Left forelimb (tissue), 1 donor: ENCODE results near the gene ZDHHC11B.
A peak's percentile ranks its signal among the peaks of the same experiment; 100 is the strongest.
"Not testable (repeated sequence)": the region's sequence is repeated elsewhere in the genome, so short reads cannot be mapped to it uniquely, and the experiment has no call there.

ENCODE experiments used
- DNase-seq: peaks from one replicate; pipeline ENCODE4 v3.0.0-alpha.2; 2018; ENCODE audit warnings: low spot score

ZDHHC11B gene

GRCh38 chr5:715636-716035 lies 68.9 kb downstream of the ZDHHC11B start:
- DNase-seq = not testable (repeated sequence)

DNA sequence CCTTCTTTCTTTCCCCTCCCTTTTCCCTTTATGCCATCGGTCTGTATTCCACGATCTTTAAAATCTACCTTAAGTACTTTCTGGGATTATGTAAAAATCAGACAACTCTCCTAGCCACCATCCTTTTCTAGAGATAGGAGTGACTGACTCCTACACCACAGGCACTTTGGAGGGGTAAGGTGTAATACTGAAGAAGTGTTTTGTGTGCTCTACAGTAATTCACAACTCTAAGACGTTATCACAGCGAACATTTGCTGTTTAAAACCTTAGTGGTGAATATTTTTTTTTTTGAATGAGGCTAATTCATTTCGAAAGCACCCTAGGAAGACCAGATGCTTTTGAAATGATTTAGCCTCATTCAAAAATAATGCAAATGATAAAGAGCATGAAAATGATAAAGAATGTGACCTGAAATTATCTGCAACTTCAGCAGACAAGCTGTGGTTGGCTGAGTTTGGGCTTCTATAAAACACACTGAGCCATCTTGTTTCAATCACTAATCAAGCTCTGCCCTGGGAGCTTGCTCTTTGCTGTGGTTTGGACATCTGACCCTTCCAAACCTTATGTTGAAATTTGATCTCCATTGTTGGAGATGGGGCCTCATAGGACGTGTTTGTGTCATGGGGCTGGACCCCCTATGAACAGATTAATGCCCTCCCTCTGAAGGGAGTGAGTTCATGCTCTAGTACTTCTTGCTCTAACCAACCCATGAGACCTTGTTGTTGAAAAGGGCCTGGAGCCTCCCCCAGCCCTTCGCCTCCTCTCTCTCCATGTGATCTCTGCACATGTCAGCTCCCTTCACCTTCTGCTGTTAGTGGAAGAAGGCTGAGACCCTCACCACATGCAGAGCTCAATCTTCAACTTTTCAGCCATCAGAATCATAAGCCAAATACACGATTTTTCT lies 70.1 kb downstream of the ZDHHC11B start:
- not testable (repeated sequence) for DNase-seq

- not testable (repeated sequence) for DNase-seq
These were observed 70.8 kb downstream of the ZDHHC11B start for GRCh38 chr5:713686-714085.

DNA sequence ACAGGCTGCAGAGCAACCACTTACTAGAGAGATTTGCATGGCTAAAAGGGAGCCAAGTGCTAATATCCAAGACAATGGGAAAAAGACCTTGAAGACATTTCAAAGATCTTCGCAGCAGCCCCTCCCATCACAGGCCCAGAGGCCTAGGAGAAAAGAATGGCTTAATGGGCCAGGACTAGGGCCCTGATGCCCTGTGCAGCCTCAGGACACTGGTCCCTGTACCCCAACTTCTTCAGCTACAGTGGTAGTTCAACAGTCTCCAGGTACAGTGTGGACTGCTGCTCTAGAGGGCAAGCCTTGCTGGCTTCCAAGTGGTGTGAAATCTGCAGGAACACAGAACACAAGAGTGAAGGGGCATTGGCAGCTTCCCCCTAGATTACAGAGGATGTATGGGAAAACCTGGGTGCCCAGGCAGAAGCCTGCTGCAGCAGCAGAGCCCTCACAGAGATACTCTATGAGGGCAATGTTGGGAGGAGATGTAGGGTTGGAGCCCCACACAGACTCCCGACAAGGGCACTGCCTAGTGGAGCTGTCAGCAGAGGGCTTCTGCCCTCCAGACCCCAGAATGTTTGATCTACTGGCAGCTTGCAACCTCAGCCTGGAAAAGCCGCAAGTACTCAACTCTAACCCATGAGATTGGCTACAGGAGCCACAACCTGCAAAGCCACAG lies 75.5 kb downstream of the ZDHHC11B start:
- DNase-seq = not testable (repeated sequence)

DNA sequence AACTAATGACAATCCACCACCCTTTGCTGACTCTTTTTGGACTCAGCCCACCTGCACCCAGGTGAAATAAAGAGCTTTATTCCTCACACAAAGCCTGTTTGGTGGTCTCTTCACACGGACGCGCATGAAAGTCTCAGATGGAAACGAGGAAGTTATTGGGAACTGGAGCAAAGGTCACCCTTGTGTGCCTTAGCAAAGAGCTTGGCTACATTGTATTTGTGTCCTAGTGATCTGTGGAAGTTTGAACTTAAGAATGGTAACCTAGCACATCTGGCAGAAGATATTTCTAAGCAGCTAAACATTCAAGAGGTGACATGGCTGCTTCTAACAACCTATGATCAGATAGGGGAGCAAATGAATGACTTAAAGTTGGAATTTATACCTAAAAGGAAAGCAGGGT lies 76.2 kb downstream of the ZDHHC11B start:
- DNase-seq = not testable (repeated sequence)

DNA sequence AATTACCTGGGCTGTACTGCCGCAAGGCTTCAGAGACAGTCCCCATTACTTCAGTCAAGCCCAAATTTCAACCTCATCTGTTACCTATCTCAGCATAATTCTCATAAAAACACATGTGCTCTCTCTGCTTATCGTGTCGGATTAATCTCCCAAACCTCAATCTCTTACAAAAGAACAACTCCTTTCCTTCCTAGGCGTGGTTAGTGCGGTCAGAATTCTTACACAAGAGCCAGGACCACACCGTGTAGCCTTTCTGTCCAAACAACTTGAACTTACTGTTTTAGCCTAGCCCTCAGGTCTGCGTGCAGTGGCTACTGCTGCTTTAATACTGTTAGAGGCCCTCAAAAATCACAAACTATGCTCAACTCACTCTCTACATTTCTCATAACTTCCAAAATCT lies 78.4 kb downstream of the ZDHHC11B start:
- not testable (repeated sequence) for DNase-seq

DNA sequence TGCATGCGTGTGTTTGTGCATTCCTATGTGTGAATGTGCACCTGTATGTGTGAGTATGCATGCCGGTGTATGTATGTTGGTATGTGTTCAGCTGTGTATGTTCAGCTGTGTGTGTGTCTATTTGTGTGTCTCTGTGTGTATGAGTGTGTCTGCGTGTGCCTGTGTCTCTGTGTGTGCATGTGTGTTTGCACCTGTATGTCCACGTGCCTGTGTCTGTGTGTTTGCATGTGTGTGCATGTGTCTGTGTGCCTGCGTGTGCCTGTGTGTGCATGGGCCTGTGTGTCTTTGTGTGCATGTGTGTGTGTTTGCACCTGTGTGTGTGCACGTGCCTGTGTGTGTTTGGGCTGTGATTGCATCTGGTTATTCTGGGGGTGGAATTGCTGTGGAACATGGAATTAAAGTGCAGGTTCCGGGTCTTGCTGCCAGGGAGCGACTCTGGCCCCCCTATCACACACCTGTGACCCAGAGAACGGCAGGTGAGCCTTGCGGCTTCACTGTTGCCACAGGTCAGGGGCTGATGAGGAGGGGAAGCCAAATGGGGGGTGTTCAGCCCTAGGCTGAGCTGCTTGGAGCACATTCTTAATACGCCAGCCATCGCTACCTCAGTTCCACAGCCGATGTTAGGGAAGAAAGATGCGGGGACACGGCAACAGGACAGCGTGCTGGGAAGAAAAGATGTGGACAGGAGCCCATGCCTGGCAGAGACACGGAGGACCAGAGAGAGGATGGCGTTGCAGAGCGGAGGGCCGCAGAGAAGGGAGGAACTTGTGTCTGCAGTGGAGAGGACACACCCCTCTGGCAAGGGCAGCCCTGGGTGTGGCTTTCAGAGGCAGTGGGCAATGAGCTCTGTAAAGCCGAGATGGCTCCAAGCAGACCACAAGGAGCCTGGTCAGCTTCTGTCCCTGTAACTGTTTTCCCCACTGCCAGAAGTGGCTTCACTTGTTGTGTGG lies 87.5 kb downstream of the ZDHHC11B start:
- peak; percentile 57 for DNase-seq

DNA sequence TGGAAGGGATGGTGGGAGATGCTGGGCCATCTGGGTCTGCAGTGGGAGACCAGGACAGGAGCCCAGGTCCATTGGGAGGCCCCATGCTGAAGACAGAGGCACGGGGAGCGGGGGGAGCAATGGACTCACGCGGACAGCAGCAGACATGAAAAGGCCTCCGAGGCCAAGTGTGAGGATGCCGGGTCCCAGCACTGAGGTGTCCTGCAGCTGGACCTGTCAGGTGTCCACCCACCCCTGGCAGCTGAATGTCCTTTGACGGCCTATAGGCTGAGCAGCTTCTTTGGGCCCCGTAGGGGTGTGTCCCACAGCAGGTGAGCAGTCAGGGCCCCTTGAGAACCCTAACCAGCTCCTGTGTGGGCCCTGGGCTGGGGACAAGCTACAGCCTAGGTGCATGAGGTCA lies 88.3 kb downstream of the ZDHHC11B start:
- DNase-seq = peak; percentile 58

- DNase-seq = peak; percentile 18
These were observed 89.1 kb downstream of the ZDHHC11B start for GRCh38 chr5:695475-695874.

- DNase-seq = peak; percentile 68
These were observed 90.5 kb downstream of the ZDHHC11B start for GRCh38 chr5:694042-694431.

DNA sequence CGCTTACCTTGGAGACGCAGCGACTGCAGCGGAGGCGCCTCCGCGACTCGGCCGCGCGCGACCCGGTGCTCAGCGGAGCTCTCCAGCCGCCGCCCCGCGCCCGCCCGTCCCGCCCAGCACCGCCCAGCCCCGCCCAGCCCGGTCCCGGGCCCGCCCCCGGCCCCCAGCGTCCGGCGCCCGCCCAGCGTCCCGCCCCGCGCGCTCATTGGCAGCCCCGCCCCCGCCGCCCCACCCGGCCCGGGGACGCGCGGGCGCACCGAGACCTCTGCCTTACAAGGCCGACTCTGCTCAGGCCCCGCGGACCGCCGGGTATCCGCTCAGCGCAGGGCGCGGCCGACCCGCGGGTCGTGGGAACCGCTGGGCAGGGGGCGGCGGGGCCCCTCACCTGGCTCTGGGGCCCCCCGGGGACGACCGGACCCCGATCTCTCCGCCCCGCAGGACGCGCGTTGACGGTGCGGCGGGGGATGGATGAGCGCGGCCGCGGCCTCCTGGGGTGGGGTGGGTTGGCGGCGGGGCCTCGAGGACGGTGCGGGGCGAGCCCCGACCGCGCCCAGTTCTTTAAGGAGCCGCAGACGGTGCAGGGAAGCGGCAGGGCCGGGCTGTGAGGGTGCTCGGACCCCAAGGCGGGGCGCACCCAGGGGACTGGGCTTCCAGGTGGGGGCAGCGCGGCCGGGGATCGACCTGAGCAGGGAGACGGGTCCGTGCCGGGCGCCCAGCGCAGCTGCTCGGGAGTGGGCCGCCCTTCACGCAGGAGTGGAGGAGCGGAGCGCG lies 91.1 kb downstream of the ZDHHC11B start, which contains the start of gene TPPP:
TPPP (minus strand) TSS at position 82 of the 771 bp plus-strand sequence. CDS start 15,292 bp downstream, outside the sequence.
- DNase-seq = peak; percentile 80

DNA sequence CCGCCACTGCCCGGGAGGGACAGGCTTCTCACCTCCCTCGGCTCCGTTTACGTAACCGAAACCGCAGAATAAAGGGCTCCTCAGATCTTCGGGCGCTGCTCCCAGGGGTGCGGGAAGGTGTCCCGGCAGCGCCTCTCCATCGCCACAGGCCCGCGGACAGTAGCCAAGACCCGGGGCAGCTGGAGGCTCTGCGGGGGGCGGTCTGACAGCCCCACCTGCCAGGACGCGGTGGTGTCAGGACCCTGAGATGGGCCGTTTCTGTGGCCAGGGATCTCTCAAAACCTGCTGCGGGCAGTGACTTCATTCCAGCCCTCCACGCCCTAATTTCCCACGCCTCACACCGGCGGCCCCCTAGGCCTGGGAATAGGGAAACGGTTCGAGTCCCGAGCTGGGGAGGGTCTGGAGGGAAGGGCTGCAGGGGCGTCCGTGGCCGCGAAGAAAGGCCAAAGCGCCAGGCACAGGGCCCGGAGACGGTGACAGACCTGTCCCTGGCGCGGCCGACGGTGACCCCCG lies 91.9 kb downstream of the ZDHHC11B start:
- DNase-seq = peak; percentile 60

DNA sequence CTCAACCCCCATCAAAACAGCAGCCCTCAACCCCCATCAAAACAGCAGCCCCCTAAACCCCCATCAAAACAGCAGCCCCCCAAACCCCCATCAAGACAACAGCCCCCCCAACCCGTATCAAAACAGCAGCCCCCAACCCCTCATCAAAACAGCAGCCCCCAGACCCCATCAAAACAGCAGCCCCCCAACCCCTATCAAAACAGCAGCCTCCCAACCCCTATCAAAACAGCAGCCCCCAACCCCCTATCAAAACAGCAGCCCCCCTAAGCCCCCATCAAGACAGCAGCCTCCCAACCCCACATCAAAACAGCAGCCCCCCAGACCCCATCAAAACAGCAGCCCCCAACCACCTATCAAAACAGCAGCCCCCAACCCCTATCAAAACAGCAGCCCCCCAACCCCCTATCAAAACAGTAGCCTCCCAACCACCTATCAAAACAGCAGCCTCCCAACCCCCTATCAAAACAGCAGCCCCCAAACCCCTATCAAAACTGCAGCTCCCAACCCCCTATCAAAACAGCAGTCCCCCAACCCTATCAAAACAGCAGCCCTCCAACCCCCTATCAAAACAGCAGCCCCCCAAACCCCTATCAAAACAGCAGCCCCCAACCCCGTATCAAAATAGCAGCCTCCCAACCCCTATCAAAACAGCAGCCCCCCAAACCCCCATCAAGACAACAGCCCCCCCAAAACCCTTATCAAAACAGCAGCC lies 92.6 kb downstream of the ZDHHC11B start:
- peak; percentile 38 for DNase-seq

DNA sequence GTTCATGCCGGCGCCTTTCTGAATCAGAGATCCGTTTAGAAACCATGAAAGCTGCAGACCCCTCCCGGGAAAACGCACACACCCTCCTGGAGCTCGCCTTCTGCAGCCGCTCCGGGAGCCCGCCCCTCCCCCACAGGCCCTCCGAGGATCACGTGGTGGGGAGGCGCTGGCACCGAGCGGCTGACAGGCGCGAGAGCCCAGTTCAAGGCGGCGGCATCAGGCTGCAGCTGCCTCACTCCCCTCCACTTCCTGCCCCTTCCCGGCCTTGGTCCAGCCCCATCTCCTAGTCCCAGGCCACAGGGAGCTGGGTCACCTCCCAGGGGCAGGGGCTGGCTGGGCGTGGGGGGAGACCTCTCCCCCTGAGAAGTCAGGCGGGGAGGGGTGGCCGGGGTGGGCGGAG lies 93.5 kb downstream of the ZDHHC11B start:
- not testable (repeated sequence) for DNase-seq

- not testable (repeated sequence) for DNase-seq
These were observed 94.2 kb downstream of the ZDHHC11B start for GRCh38 chr5:690293-690692.

- peak; percentile 65 for DNase-seq
These were observed 96.0 kb downstream of the ZDHHC11B start for GRCh38 chr5:688348-689010.

DNA sequence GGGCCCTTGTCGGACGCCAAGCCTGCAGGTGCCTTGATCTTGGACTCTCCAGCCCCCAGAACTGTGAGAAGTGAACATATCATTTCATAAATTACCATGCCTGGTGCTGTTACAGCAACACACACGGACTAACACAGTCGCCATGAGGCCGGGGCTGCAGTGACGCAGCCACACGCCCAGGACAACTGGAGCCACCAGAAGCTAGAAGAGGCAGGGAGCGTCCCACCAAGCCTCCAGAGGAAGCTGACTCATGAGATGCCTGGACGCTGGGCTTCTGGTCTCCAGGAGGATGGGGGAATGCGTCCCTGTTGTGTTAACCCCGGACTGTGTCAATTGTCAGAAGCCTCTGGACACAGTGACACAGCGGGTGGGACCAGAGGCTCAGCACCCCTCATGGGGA lies 97.6 kb downstream of the ZDHHC11B start:
- peak; percentile 8 for DNase-seq

DNA sequence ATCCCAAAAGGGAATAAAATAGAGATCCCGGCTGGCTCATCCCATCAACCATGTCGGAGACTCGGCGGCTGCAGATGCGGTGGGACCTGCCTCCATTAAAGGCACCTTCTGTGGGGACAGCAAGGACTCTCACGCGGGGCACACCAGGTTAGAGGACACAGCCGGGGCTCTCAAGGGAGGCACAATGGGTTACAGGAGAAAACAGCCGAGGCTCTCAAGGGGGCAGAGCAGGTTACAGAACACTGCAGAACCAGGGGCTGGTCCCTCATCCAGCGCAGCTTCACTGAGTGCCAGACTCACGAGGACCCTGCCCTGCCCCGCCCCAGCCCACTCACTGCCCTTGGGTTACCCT lies 98.4 kb downstream of the ZDHHC11B start:
- not testable (repeated sequence) for DNase-seq

- peak; percentile 65 for DNase-seq
These were observed 99.0 kb downstream of the ZDHHC11B start for GRCh38 chr5:685262-686171.
